ENCODE data around the gene DNAJA2.

DNA sequence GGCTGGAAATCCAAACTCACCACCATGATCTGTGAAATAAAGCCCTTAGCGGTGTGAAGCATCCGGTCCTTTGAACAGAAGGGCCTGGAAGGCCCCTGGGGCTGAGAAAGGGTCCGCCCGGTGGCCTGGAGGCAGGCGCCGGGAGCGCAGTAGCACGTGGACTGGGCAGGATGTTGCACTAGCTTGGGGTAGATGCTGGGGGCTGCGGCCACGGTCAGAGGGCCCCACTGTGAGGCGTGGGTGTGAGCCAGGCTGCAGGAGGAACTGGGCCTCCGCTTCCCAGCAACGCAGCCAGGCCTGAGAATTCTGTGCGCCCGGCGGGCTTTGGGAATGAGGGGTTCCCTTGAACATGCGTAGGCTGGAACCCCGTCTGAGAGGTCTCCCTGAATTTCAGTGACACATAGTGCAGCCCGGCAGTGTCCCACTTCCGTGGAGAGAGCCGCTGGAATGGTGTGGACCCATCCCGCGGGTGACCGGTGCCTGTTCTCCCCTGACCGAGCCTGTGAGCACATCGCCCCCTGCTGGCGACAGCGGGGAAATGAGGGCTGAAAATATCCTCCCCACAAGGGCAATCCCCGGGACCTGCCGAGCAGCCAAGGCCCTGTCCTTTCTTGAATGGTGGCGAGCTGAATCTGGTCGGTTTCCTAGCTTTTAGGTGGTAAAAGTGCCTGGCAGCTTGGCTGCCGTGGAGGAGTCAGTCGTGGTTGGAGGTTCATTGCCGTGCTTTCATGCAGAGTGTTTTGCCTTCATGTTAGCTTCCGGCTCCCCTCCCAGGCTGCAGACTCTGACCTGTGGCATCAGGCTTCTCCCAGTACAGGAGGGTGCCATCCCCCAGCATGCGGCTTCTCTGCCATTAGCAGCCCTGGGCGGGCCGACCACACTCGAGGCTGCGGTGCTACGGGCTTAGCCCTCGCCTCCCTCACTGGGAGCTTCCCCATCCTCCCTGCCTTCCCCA, 43.8 kb downstream of the DNAJA2 start:
- TF ChIP-seq POLR2AphosphoS5 (IDR thresholded peaks at IDR 0.05; ENCODE audit: low read depth, low read length), result no peak
- TF ChIP-seq TAF1 (IDR thresholded peaks at IDR 0.05; ENCODE audit: borderline replicate concordance, low read depth, low read length), result no peak
- no peak for TF ChIP-seq POLR2A (IDR thresholded peaks at IDR 0.05; ENCODE audit: low read depth, low read length)

Measured in GM12892 (cell line).